Cardiac ventricle fibroblast (primary cell): ENCODE measurements around the gene SYT17. TPM values are rescaled to one million over a fixed set of nuclear protein-coding genes. Genes with fewer than 3 reads are reported as not detected.

Experiments
- total RNA-seq: library from RNA; depleted of rRNA; stranded (reverse); fragments of >200 nt; gene quantifications from 2 replicates; pipeline ENCODE4 v1.2.3, GENCODE V29; 2015

Gene SYT17, protein sequence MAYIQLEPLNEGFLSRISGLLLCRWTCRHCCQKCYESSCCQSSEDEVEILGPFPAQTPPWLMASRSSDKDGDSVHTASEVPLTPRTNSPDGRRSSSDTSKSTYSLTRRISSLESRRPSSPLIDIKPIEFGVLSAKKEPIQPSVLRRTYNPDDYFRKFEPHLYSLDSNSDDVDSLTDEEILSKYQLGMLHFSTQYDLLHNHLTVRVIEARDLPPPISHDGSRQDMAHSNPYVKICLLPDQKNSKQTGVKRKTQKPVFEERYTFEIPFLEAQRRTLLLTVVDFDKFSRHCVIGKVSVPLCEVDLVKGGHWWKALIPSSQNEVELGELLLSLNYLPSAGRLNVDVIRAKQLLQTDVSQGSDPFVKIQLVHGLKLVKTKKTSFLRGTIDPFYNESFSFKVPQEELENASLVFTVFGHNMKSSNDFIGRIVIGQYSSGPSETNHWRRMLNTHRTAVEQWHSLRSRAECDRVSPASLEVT
- 0.12 and 0.59 TPM in 2 replicates for total RNA-seq

DNA sequence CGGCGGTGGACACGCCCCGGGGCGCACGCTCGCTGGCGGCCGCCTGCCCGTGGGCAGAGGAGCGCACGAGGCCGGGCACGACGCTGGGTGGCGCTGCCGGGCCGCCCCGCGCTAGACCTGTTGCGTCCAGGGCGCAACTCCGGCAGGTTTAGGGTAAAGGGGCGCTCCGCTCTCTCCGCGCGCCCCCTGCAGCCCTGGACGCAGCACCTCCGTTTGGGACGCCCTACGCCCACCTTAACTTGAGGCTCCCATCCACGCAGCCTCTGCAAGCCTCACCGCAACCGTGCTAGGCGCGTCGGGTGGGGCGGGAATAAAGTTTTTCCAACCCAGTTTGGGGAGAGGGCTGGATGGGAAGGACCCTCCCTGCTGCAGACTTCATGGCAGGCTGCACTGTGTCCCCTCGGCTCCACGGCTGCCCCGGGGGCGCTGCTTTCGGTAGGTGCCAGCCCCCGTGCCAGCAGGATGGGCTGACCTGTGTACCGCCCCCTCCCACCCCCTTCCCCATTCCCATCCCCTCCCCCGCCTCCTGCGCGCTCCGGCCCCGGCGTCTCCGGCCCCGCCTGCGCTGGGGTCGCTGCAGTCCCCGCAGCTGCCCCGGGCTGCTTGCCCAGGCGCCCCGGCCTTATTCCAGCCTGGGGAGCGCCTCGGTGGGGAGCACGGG lies at the start of gene SYT17:
TSS of gene SYT17 (plus strand) at position 531 of the 661 bp plus-strand sequence. CDS start 407 bp downstream, outside the sequence.

DNA sequence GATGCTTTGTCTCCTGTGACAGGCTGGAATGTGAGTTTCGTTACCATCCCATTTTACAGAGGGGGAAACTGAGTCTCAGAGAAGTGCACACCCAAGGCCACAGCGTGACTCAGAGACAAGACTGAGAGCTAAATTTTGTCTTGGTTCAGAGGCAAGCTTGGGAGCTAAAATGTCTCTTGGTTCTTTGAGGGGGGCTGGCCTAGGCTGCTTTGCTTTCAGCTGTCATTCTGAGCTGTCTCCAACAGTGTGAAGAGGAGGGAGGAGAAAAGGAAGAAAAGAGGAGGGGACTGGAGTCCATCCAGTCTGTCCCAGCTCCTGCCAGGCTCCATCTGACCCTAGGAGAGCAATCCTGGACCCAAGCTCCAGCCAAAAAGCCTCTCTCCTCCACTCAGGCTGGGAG lies 117.4 kb downstream of the SYT17 start, which contains the start of gene CLEC19A:
TSS of gene CLEC19A (plus strand) at position 301 of the 400 bp plus-strand sequence. CDS start 121 bp downstream, outside the sequence.

Other genes starting within 250 kb of the SYT17 start
- gene SMG1, start 241.8 kb upstream of the SYT17 start, total RNA-seq, result 32.6 and 42.5 TPM in 2 replicates
- gene TMC7, start 184.3 kb upstream of the SYT17 start, total RNA-seq, result 0.06 TPM in 1 of 2 replicates, not detected in the other
- gene COQ7, start 100.6 kb upstream of the SYT17 start, total RNA-seq, result 9.1 and 16.4 TPM in 2 replicates
- gene ITPRIPL2, start 54.3 kb upstream of the SYT17 start, total RNA-seq, result 63.8 and 66.1 TPM in 2 replicates
- gene CLEC19A, start 117.5 kb downstream of the SYT17 start, total RNA-seq, result not detected in 2 replicates
- gene TMC5, start 249.6 kb downstream of the SYT17 start, total RNA-seq, result not detected in 2 replicates